BJ (cell line): ENCODE results near the gene LARP4B. TPM values are rescaled to one million over a fixed set of nuclear protein-coding genes. Genes with fewer than 3 reads are reported as not detected.

Experiments used
- CTCF ChIA-PET: fragments of 350-600 bp; formaldehyde crosslinking; extraction: SDS; loops from one replicate; lab custom pipeline; 2021; ENCODE audit warnings: antibody characterized with exemption, inconsistent platforms; lab: Yijun Ruan, JAX
- POLR2A ChIA-PET: fragments of 300-600 bp; sonication (Branson Sonifier 250); formaldehyde crosslinking; extraction: SDS; loops from one replicate; lab custom pipeline; 2021; ENCODE audit warnings: antibody characterized with exemption; lab: Charles Lee
- DNase-seq: peaks from one replicate; pipeline ENCODE4 v3.0.0-alpha.2; 2011; ENCODE audit warnings: low read depth
- H3K27me3 ChIP-seq: 2 replicates; pipeline ENCODE4 v1.6.0; 2011; ENCODE audit warnings: low read length; ENCODE audit not compliant: control insufficient read depth, insufficient read depth
- H3K36me3 ChIP-seq: 2 replicates; pipeline ENCODE4 v1.5.1; 2011; ENCODE audit warnings: low read length; ENCODE audit not compliant: control insufficient read depth, insufficient read depth
- H3K4me3 ChIP-seq: 2 replicates; pipeline ENCODE4 v1.5.1; 2011; ENCODE audit warnings: low read depth, mild to moderate bottlenecking, control low read depth, low read length
- polyA plus RNA-seq: library from polyadenylated mRNA; depleted of rRNA; stranded (reverse); fragments of >200 nt; gene quantifications from 2 replicates; pipeline ENCODE4 v1.2.3, GENCODE V29; 2011
- TF ChIP-seq, protein P1 (sequence below): IDR thresholded peaks from 2 replicates; pipeline ENCODE4 v1.5.1; 2011; ENCODE audit warnings: low read depth, mild to moderate bottlenecking, control low read depth, inconsistent platforms, low read length, moderate library complexity; ENCODE audit not compliant: insufficient read depth

Gene LARP4B
- polyA plus RNA-seq, 1 experiment = 38.4 TPM

GRCh38 chr10:819326-819725, 112.2 kb downstream of the LARP4B start:
- Histone ChIP-seq H3K36me3 (peaks cover 55% of the 10 kb centered on the region), H3K4me3 (no peak overlapping the region), H3K27me3 (no peaks in the 10 kb centered on the region)
- ChIA-PET POLR2A (no interaction called here), CTCF (no interaction called here)
- DNase-seq = peak; percentile 16
- TF ChIP-seq, protein P1, sequence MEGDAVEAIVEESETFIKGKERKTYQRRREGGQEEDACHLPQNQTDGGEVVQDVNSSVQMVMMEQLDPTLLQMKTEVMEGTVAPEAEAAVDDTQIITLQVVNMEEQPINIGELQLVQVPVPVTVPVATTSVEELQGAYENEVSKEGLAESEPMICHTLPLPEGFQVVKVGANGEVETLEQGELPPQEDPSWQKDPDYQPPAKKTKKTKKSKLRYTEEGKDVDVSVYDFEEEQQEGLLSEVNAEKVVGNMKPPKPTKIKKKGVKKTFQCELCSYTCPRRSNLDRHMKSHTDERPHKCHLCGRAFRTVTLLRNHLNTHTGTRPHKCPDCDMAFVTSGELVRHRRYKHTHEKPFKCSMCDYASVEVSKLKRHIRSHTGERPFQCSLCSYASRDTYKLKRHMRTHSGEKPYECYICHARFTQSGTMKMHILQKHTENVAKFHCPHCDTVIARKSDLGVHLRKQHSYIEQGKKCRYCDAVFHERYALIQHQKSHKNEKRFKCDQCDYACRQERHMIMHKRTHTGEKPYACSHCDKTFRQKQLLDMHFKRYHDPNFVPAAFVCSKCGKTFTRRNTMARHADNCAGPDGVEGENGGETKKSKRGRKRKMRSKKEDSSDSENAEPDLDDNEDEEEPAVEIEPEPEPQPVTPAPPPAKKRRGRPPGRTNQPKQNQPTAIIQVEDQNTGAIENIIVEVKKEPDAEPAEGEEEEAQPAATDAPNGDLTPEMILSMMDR = no peak

GRCh38 chr10:818526-819220, 112.8 kb downstream of the LARP4B start:
- DNase-seq = no peak
- ChIA-PET CTCF (interaction anchor here (1.1 to 1.3 kb wide), 2 partner anchors 11 to 13 kb away, joined by 4 to 5 read pairs; no protein-coding TSS in a partner anchor), POLR2A (no interaction called here)
- Histone ChIP-seq H3K4me3 (no peak overlapping the region), H3K36me3 (peaks cover 52% of the 10 kb centered on the region), H3K27me3 (no peaks in the 10 kb centered on the region)
- TF ChIP-seq, protein P1 = no peak

GRCh38 chr10:818010-818409, 113.5 kb downstream of the LARP4B start:
- TF ChIP-seq, protein P1 = no peak
- Histone ChIP-seq H3K4me3 (no peak overlapping the region), H3K27me3 (no peaks in the 10 kb centered on the region), H3K36me3 (peaks cover 49% of the 10 kb centered on the region)
- ChIA-PET POLR2A (no interaction called here), CTCF (interaction anchor here (1.1 to 1.3 kb wide), 2 partner anchors 12 to 14 kb away, joined by 4 to 5 read pairs; no protein-coding TSS in a partner anchor)
- no peak for DNase-seq

DNA sequence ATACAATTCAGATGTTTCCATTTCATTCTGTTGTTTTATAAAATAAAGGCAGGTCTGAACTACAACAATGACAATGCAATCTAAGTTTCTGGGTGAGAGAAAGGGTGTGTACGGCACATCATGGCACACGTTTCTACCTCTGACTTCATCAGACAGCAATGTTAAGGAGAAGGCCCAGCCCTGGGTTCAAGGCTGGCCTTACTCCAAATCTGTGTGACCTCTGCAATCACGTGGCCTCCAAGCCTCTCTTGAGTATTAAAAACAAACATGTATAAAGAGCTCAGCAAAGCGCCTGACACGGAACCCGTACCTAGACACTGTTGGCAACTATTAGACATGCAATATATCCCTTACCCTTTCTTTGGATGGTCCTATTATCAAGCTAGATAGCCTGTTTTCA, 114.1 kb downstream of the LARP4B start:
- ChIA-PET POLR2A (no interaction called here), CTCF (interaction anchor here (1.2 kb wide), 1 partner anchor 306 kb away, joined by 3 read pairs; no protein-coding TSS in a partner anchor)
- Histone ChIP-seq H3K4me3 (no peak overlapping the region), H3K27me3 (no peaks in the 10 kb centered on the region), H3K36me3 (peaks cover 48% of the 10 kb centered on the region)
- no peak for DNase-seq
- TF ChIP-seq, protein P1 = no peak

- ChIA-PET CTCF (interaction anchor here (1.2 kb wide), 1 partner anchor 306 kb away, joined by 3 read pairs; no protein-coding TSS in a partner anchor), POLR2A (no interaction called here)
- no peaks in the 10 kb centered on the region for H3K27me3 ChIP-seq
- DNase-seq = no peak
- TF ChIP-seq, protein P1 = no peak
- no peak overlapping the region for H3K4me3 ChIP-seq
- peaks cover 47% of the 10 kb centered on the region for H3K36me3 ChIP-seq
Observed at GRCh38 chr10:816958-817357, 114.5 kb downstream of the LARP4B start.
